ENCODE measurements around the gene C1R.
"Not testable (repeated sequence)": the region's sequence is repeated elsewhere in the genome, so short reads cannot be mapped to it uniquely, and the experiment has no call there.

The C1R gene

DNA sequence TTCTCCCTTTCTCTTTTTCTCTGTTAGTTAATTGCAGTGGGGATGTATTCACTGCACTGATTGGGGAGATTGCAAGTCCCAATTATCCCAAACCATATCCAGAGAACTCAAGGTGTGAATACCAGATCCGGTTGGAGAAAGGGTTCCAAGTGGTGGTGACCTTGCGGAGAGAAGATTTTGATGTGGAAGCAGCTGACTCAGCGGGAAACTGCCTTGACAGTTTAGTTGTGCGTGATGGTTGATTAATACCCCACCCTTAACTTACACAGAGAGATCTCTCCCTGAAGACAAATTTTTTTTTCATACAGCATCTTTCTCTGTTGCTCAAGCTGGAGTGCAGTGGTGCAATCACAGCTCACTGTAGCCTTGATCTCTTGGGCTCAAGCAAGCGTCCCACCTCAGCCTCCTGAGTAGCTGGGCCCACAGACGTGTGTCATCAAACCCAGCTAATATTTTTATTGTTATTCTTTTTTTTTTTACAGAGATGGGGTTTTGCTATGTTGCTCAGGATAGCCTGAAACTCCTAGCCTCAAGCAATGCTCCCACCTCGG, 27.1 kb downstream of the C1R start:
- DNase-seq, result no peak

GRCh38 chr12:7064516-7064915, 27.7 kb downstream of the C1R start:
- no peak for DNase-seq

DNA sequence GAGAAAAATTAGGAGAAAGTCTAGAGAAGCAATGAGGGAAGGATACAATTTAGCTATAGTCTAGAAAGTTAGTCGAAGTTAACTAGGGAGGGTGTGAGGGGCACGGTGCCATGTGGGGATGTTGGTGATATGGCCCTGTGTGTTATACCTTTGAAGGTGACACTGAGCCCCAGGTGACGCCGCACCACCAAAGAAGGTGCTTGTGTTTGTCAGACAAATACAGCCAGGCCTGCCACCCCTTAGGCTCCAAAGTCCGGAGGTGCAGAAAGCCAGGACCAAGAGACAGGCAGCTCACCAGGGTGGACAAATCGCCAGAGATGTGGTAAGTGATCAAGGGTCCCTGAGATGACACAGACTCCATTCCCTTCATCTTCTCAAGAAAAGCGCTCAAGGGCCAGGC, 30.6 kb downstream of the C1R start:
- DNase-seq, result no peak

- DNase-seq, result no peak
Measured at GRCh38 chr12:7061138-7061537, 31.1 kb downstream of the C1R start.

DNA sequence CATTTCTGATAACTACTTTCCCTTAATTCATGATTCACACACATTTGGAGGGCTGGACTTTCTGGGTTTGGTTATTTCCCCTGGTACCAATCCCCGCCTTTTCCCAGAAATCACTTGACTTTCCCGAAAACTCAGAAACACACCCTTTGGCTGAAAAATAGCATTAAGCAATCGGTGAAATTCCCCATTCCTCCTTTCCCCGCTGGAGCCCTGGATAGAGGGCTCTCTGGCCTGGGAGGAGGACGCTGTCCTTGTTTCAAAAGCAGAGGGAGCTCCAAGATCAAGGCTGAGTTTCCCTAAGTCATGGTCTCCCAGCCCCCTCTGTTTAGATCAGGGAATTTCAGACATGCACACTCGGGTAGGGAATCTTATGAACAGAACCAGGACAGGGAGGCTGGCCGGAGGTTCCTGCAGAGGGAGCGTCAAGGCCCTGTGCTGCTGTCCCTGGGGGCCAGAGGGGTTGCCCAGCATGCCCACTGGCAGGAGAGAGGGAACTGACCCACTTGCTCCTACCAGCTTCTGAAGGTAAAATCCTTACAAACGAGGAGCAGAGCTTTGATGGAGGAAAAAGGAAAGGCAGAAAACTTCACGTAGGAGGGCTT, 31.8 kb downstream of the C1R start, which contains the start of gene C1S:
TSS of gene C1S (plus strand) at position 366 of the 602 bp plus-strand sequence. CDS start 1,195 bp downstream, outside the sequence.
- DNase-seq, result no peak

- DNase-seq, result no peak
Measured at GRCh38 chr12:7059780-7060179, 32.5 kb downstream of the C1R start.

GRCh38 chr12:7058850-7059395, 33.3 kb downstream of the C1R start:
- DNase-seq, result no peak

GRCh38 chr12:7058163-7058845, 33.9 kb downstream of the C1R start:
- no peak for DNase-seq

- not testable (repeated sequence) for DNase-seq
Measured at GRCh38 chr12:7055736-7056135, 36.5 kb downstream of the C1R start.

- DNase-seq, result no peak
Measured at GRCh38 chr12:7054925-7055324, 37.3 kb downstream of the C1R start.

DNA sequence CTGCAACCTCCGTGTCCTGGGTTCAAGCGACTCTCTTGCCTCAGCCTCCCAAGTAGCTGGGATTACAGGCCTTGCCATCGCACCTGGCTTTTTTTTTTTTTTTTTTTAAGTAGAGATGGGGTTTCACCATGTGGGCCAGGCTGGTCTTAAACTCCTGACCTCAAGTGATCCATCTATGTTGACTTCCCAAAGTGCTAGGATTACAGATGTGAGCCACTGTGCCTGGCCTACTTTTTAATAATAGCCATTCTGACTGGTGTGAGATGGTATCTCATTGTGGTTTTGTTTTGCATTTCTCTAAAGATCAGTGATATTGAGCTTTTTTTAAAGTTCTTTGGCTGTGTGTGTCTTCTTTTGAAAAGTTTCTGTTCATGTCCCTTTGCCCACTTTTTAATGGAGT, 42.3 kb downstream of the C1R start:
- DNase-seq, result not testable (repeated sequence)

- not testable (repeated sequence) for DNase-seq
Measured at GRCh38 chr12:7049445-7049951, 42.7 kb downstream of the C1R start.

GRCh38 chr12:7047306-7047705, 44.9 kb downstream of the C1R start:
- no peak for DNase-seq

- no peak for DNase-seq
Measured at GRCh38 chr12:7046383-7047105, 45.7 kb downstream of the C1R start.

GRCh38 chr12:7045913-7046312, 46.3 kb downstream of the C1R start:
- no peak for DNase-seq

DNA sequence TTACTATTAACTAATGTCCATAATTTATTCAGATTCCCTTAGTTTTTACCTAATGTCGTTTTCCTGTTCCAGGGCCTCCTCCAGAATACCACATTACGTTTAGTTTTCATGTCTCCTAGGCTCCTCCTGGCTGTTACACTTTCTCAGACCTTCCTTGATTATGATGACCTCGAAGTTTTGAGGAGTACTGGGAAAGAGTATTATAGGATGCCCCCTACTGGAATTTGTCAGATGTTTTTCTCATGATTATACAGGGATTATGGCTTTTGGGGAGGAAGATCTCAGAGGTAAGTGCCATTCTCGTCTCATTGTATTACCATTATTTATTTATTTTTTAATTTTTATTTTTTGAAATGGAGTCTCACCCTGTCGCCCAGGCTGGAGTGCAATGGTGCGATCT, 49.4 kb downstream of the C1R start:
- DNase-seq, result no peak

DNA sequence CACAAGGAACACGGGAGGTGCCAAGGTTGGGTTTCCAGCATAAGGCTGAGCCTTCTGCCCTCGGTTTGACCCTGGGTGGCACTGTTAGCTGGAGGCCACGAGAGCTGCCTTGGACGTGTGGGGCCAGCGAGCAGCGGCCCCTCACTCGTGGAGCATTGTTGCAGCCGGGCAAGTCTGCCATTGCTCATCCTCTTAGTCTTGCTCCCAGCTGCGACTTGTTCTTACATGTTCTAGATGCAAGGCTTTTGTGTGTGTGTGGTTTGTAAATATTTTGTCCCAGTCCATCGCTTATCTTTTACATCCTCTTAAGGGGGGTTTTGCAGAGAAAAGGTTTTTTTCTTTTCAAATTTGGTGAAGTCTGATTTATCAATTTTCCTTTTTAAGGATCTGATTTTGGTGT, 52.8 kb downstream of the C1R start:
- DNase-seq, result no peak

GRCh38 chr12:7038591-7038990, 53.7 kb downstream of the C1R start:
- no peak for DNase-seq

DNA sequence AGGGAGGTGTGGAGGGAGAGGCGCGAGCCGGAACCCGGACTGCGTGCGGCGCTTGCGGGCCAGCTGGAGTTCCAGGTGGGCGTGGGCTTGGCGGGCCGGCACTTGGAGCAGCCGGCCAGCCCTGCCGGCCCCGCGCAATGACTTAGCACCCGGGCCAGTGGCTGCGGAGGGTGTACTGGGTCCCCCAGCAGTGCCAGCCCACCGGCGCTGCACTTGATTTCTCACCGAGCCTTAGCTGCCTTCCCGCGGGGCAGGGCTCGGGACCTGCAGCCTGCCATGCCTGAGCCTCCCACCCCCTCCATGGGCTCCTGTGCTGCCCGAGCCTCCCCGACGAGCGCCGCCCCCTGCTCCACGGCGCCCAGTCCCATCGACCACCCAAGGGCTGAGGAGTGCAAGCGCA, 54.8 kb downstream of the C1R start:
- DNase-seq, result not testable (repeated sequence)

DNA sequence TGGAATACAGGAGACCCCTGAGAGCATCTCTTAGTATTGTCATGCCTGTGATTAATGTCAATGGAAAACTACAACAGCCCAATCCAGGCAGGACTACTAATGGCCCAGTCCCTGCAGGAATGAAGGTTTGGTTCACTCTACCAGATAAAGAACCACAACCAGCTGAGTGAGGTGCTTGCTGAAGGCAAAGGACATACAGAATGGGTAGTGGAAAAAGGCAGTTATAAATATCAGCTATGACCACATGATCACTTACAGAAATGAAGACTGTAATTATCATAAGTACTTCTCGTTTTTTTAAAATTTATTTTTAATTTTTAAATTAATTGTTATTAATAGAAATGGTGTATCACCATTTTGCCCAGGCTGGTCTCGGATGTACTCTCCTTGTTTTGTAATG, 56.8 kb downstream of the C1R start:
- DNase-seq, result no peak

DNA sequence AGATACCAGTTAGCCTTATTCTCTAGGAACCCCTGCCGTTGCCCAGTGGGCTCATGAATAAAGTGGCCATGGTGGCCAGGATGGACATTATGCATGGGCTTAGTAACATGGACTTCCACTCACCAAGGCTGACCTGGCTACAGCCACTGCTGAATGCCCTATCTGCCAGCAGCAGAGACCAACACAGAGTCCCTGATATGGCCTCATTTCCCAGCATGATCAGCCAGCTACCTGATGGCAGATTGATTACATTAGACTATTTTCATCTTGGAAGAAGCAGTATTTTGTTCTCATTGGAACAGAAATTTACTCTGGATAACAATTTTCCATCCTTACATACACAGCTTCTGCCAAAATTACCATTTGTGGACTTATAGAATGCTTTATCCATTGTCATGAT, 57.8 kb downstream of the C1R start:
- DNase-seq, result no peak

DNA sequence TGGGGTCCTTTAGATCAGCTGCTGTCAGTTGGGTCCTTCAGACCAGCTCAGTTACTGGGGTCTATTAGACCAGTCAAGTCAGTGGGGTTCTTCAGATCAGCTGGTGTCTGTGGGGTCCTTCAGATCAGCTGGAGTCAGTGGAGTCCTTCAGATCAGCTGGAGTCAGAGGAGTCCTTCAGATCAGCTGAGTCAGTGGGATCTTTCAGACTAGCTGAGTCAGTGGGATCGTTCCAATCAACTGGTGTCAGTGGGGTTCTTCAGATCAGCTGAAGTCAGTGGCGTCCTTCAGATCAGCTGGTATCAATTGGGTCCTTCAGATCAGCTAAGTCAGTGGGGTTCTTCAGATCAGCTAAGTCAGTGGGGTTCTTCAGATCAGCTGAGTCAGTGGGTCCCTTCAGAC, 59.3 kb downstream of the C1R start:
- no peak for DNase-seq

- no peak for DNase-seq
Measured at GRCh38 chr12:7031306-7031705, 60.9 kb downstream of the C1R start.

Data from NCI-H187 (cell line).